HAP-1 (cell line): Measurements from ENCODE around the gene CTNNA2.

Experiments used
- DNase-seq, 2 experiments: peaks; one replicate each; pipeline ENCODE4 v3.0.0-alpha.2; 2016 to 2020; ENCODE audit warnings: low spot score in 2 of 2
- H3K27me3 ChIP-seq: fragments of 250-450 bp; sonication (Bioruptor Pico); 2 replicates; pipeline ENCODE4 v1.5.1; 2020; ENCODE audit warnings: low read depth, mild to moderate bottlenecking, moderate library complexity
- H3K36me3 ChIP-seq: fragments of 250-450 bp; sonication (Bioruptor Pico); replicated peaks from 2 replicates; pipeline ENCODE4 v1.5.1; 2020; ENCODE audit warnings: mild to moderate bottlenecking
- H3K4me1 ChIP-seq: fragments of 250-450 bp; sonication (Bioruptor Pico); 2 replicates; pipeline ENCODE4 v1.5.1; 2020; ENCODE audit warnings: mild to moderate bottlenecking
- H3K4me3 ChIP-seq: fragments of 250-450 bp; sonication (Bioruptor Pico); 2 replicates; pipeline ENCODE4 v1.5.1; 2020; ENCODE audit warnings: mild to moderate bottlenecking, moderate library complexity
- H3K9me3 ChIP-seq: fragments of 250-450 bp; sonication (Bioruptor Pico); 2 replicates; pipeline ENCODE4 v1.5.1; 2020; ENCODE audit warnings: mild to moderate bottlenecking, moderate library complexity
- in situ Hi-C: fragments of 300-500 bp; cut with MboI; formaldehyde crosslinking; loops from 3 replicates; pipeline ENCODE4 v1.14.3; 2020; ENCODE audit warnings: low sequenced_read_pairs, inconsistent platforms, mixed read lengths

Gene CTNNA2

GRCh38 chr2:79627237-79627636 is 114.4 kb downstream of the CTNNA2 start:
- Histone ChIP-seq H3K4me3 (no peak overlapping the region), H3K4me1 (no peaks in the 10 kb centered on the region), H3K27me3 (no peaks in the 10 kb centered on the region), H3K9me3 (no peaks in the 10 kb centered on the region), H3K36me3 (no peaks in the 10 kb centered on the region)
- in situ Hi-C loops: no loop called here
- DNase-seq: no peak

GRCh38 chr2:79630060-79630459 is 117.2 kb downstream of the CTNNA2 start:
- in situ Hi-C loops: no loop called here
- Histone ChIP-seq H3K9me3 (no peaks in the 10 kb centered on the region; the same call in 1 of the 2 replicates), H3K36me3 (no peaks in the 10 kb centered on the region), H3K4me3 (no peak overlapping the region), H3K4me1 (no peaks in the 10 kb centered on the region), H3K27me3 (no peaks in the 10 kb centered on the region)
- DNase-seq: no peak

- DNase-seq: no peak
These were observed 118.2 kb downstream of the CTNNA2 start for GRCh38 chr2:79630972-79631557.

GRCh38 chr2:79638410-79638809 is 125.6 kb downstream of the CTNNA2 start:
- H3K9me3 ChIP-seq: no peaks in the 10 kb centered on the region; the same call in none of the 2 replicates
- no peaks in the 10 kb centered on the region for H3K36me3 ChIP-seq
- no peak overlapping the region for H3K4me3 ChIP-seq
- no peaks in the 10 kb centered on the region for H3K27me3 ChIP-seq
- in situ Hi-C loops: no loop called here
- DNase-seq: no peak
- no peaks in the 10 kb centered on the region for H3K4me1 ChIP-seq

More at GRCh38 chr2:79630972-79631557, 118.2 kb downstream of the CTNNA2 start:
- Histone ChIP-seq H3K9me3 (no peaks in the 10 kb centered on the region; the same call in 1 of the 2 replicates), H3K4me1 (no peaks in the 10 kb centered on the region), H3K36me3 (no peaks in the 10 kb centered on the region), H3K27me3 (no peaks in the 10 kb centered on the region), H3K4me3 (no peak overlapping the region)
- in situ Hi-C loops: no loop called here

- no peaks in the 10 kb centered on the region; the same call in none of the 2 replicates for H3K9me3 ChIP-seq
- H3K4me1 ChIP-seq: no peaks in the 10 kb centered on the region
- no peaks in the 10 kb centered on the region for H3K27me3 ChIP-seq
- H3K4me3 ChIP-seq: no peak overlapping the region
- DNase-seq: no peak
- in situ Hi-C loops: no loop called here
- no peaks in the 10 kb centered on the region for H3K36me3 ChIP-seq
These were observed 126.1 kb downstream of the CTNNA2 start for GRCh38 chr2:79638954-79639353.

GRCh38 chr2:79640001-79640400 is 127.2 kb downstream of the CTNNA2 start:
- Histone ChIP-seq H3K27me3 (no peaks in the 10 kb centered on the region), H3K4me3 (no peak overlapping the region), H3K9me3 (no peaks in the 10 kb centered on the region; the same call in 1 of the 2 replicates), H3K36me3 (no peaks in the 10 kb centered on the region), H3K4me1 (no peaks in the 10 kb centered on the region)
- DNase-seq: no peak
- in situ Hi-C loops: no loop called here

GRCh38 chr2:79649531-79649930 is 136.7 kb downstream of the CTNNA2 start:
- Histone ChIP-seq H3K27me3 (no peaks in the 10 kb centered on the region), H3K9me3 (no peaks in the 10 kb centered on the region; the same call in 1 of the 2 replicates), H3K36me3 (no peaks in the 10 kb centered on the region), H3K4me3 (no peak overlapping the region), H3K4me1 (no peaks in the 10 kb centered on the region)
- in situ Hi-C loops: no loop called here
- DNase-seq: no peak

GRCh38 chr2:79660557-79660956 is 147.7 kb downstream of the CTNNA2 start:
- Histone ChIP-seq H3K27me3 (no peaks in the 10 kb centered on the region), H3K4me3 (no peak overlapping the region), H3K9me3 (no peaks in the 10 kb centered on the region), H3K4me1 (no peaks in the 10 kb centered on the region), H3K36me3 (no peaks in the 10 kb centered on the region)
- in situ Hi-C loops: no loop called here
- no peak for DNase-seq

GRCh38 chr2:79665091-79665490 is 152.2 kb downstream of the CTNNA2 start:
- no peak for DNase-seq
- H3K4me3 ChIP-seq: no peak overlapping the region
- no peaks in the 10 kb centered on the region for H3K27me3 ChIP-seq
- in situ Hi-C loops: no loop called here
- no peaks in the 10 kb centered on the region for H3K9me3 ChIP-seq
- no peaks in the 10 kb centered on the region for H3K36me3 ChIP-seq
- H3K4me1 ChIP-seq: no peaks in the 10 kb centered on the region

GRCh38 chr2:79666430-79666829 is 153.6 kb downstream of the CTNNA2 start:
- Histone ChIP-seq H3K4me1 (no peaks in the 10 kb centered on the region), H3K4me3 (no peak overlapping the region), H3K9me3 (no peaks in the 10 kb centered on the region), H3K27me3 (no peaks in the 10 kb centered on the region), H3K36me3 (no peaks in the 10 kb centered on the region)
- DNase-seq: no peak
- in situ Hi-C loops: no loop called here

- Histone ChIP-seq H3K4me3 (no peak overlapping the region), H3K27me3 (no peaks in the 10 kb centered on the region), H3K36me3 (no peaks in the 10 kb centered on the region), H3K9me3 (no peaks in the 10 kb centered on the region), H3K4me1 (no peaks in the 10 kb centered on the region)
- DNase-seq: no peak
- in situ Hi-C loops: no loop called here
These were observed 156.9 kb downstream of the CTNNA2 start for GRCh38 chr2:79669714-79670113.

- Histone ChIP-seq H3K27me3 (no peaks in the 10 kb centered on the region), H3K4me1 (no peaks in the 10 kb centered on the region), H3K9me3 (no peaks in the 10 kb centered on the region), H3K36me3 (no peaks in the 10 kb centered on the region), H3K4me3 (no peak overlapping the region)
- in situ Hi-C loops: no loop called here
- no peak for DNase-seq
These were observed 157.3 kb downstream of the CTNNA2 start for GRCh38 chr2:79670198-79670597.

GRCh38 chr2:79686884-79687283 is 174.0 kb downstream of the CTNNA2 start:
- in situ Hi-C loops: no loop called here

GRCh38 chr2:79695248-79695647 is 182.4 kb downstream of the CTNNA2 start:
- H3K4me3 ChIP-seq: no peak overlapping the region
- H3K4me1 ChIP-seq: no peaks in the 10 kb centered on the region
- H3K27me3 ChIP-seq: no peaks in the 10 kb centered on the region
- no peak for DNase-seq
- no peaks in the 10 kb centered on the region for H3K9me3 ChIP-seq
- in situ Hi-C loops: no loop called here
- no peaks in the 10 kb centered on the region for H3K36me3 ChIP-seq

More at GRCh38 chr2:79686884-79687283, 174.0 kb downstream of the CTNNA2 start:
- Histone ChIP-seq H3K27me3 (no peaks in the 10 kb centered on the region), H3K9me3 (no peaks in the 10 kb centered on the region), H3K36me3 (no peaks in the 10 kb centered on the region), H3K4me1 (no peaks in the 10 kb centered on the region), H3K4me3 (no peak overlapping the region)
- DNase-seq: no peak

- Histone ChIP-seq H3K9me3 (no peaks in the 10 kb centered on the region), H3K27me3 (no peaks in the 10 kb centered on the region), H3K36me3 (no peaks in the 10 kb centered on the region), H3K4me3 (no peak overlapping the region), H3K4me1 (no peaks in the 10 kb centered on the region)
- in situ Hi-C loops: no loop called here
- no peak for DNase-seq
These were observed 184.3 kb downstream of the CTNNA2 start for GRCh38 chr2:79697200-79697599.
